HG02970 (cell line): ENCODE data around the gene R3HDM2.
"Not testable (repeated sequence)": the region's sequence is repeated elsewhere in the genome, so short reads cannot be mapped to it uniquely, and the experiment has no call there.

ENCODE experiments used
- ATAC-seq: cut with Tn5 transposase; IDR thresholded peaks from one replicate; pipeline ENCODE4 v1.9.1; 2021; ENCODE audit warnings: mild to moderate bottlenecking, moderate library complexity, moderate number of reproducible peaks; ENCODE audit not compliant: unreplicated experiment, low FRiP score

R3HDM2 gene

GRCh38 chr12:57454566-57455373 is 23.9 kb upstream of the R3HDM2 start, which contains the start of gene INHBE:
TSS of gene INHBE (plus strand) at chr12:57455307. CDS start at chr12:57455537, 230 bp downstream.
- no peak for ATAC-seq

GRCh38 chr12:57454213-57454565 is 23.3 kb upstream of the R3HDM2 start:
- ATAC-seq, result no peak

- no peak for ATAC-seq
Measured at GRCh38 chr12:57452937-57453509, 22.2 kb upstream of the R3HDM2 start.

- no peak for ATAC-seq
Measured at GRCh38 chr12:57452181-57452936, 21.5 kb upstream of the R3HDM2 start.

- no peak for ATAC-seq
Measured at GRCh38 chr12:57451233-57451778, 20.5 kb upstream of the R3HDM2 start.

- no peak for ATAC-seq
Measured at GRCh38 chr12:57450057-57450456, 19.2 kb upstream of the R3HDM2 start.

GRCh38 chr12:57449375-57449774 is 18.5 kb upstream of the R3HDM2 start:
- ATAC-seq, result no peak

GRCh38 chr12:57448669-57449068 is 17.8 kb upstream of the R3HDM2 start:
- no peak for ATAC-seq

- ATAC-seq, result no peak
Measured at GRCh38 chr12:57446292-57446960, 15.6 kb upstream of the R3HDM2 start.

GRCh38 chr12:57444744-57445143 is 13.9 kb upstream of the R3HDM2 start:
- ATAC-seq, result no peak

- ATAC-seq, result not testable (repeated sequence)
Measured at GRCh38 chr12:57444337-57444736, 13.5 kb upstream of the R3HDM2 start.

GRCh38 chr12:57441846-57442427 is 11.1 kb upstream of the R3HDM2 start:
- no peak for ATAC-seq

- not testable (repeated sequence) for ATAC-seq
Measured at GRCh38 chr12:57441393-57441792, 10.6 kb upstream of the R3HDM2 start.

GRCh38 chr12:57439762-57440266 is 9.0 kb upstream of the R3HDM2 start:
- no peak for ATAC-seq

- ATAC-seq, result no peak
Measured at GRCh38 chr12:57438400-57438799, 7.6 kb upstream of the R3HDM2 start.

- ATAC-seq, result no peak
Measured at GRCh38 chr12:57435293-57435692, 4.5 kb upstream of the R3HDM2 start.

- no peak for ATAC-seq
Measured at GRCh38 chr12:57434517-57435223, 3.8 kb upstream of the R3HDM2 start, which contains the start of gene INHBC. TSS of gene INHBC (plus strand) at chr12:57434784. CDS start at chr12:57434887, 103 bp downstream.

GRCh38 chr12:57433370-57433769 is 2.5 kb upstream of the R3HDM2 start:
- no peak for ATAC-seq

- ATAC-seq, result no peak
Measured at GRCh38 chr12:57431654-57432188, 878 bp upstream of the R3HDM2 start.
